IMR-90 (cell line): ENCODE data around the gene FAM20C. TPM values are rescaled to one million over a fixed set of nuclear protein-coding genes. Genes with fewer than 3 reads are reported as not detected.

Source experiments
- ATAC-seq: fragments of 200-7000 bp; cut with Tn5 transposase; 2 replicates; pipeline ENCODE4 v1.9.1; 2020; ENCODE audit warnings: low read depth, mild to moderate bottlenecking, moderate library complexity
- BruUV-seq: library from RNA; stranded (reverse); fragments of 400-500 nt; replicated peaks from 2 replicates; lab custom pipeline; 2021; lab: Mats Ljungman, UMichigan
- CTCF ChIA-PET: fragments of 300-600 bp; formaldehyde crosslinking; extraction: SDS; loops from one replicate; lab custom pipeline; 2021; ENCODE audit warnings: antibody characterized with exemption; lab: Yijun Ruan, JAX
- POLR2A ChIA-PET: fragments of 300-600 bp; sonication (Branson Sonifier 250); formaldehyde crosslinking; loops from one replicate; lab custom pipeline; 2022; ENCODE audit warnings: antibody characterized with exemption; ENCODE audit not compliant: unreplicated experiment; lab: Charles Lee
- DNase-seq: peaks from one replicate; pipeline ENCODE4 v3.0.0; 2013
- H2AFZ ChIP-seq: replicated peaks from 2 replicates; pipeline ENCODE3; 2013; ENCODE audit warnings: low read length, mild to moderate bottlenecking; ENCODE audit not compliant: poor library complexity
- H2AK5ac ChIP-seq: 2 replicates; pipeline ENCODE4 v1.6.1; 2013; ENCODE audit warnings: low read depth, low read length, inconsistent platforms
- H2AK9ac ChIP-seq: replicated peaks from 2 replicates; pipeline ENCODE3; 2013; ENCODE audit warnings: mild to moderate bottlenecking, low read depth, low read length, moderate library complexity; ENCODE audit not compliant: poor library complexity
- H2BK120ac ChIP-seq: 2 replicates; pipeline ENCODE4 v1.6.1; 2013; ENCODE audit warnings: low read depth, low read length, inconsistent platforms
- H2BK15ac ChIP-seq: 3 replicates; pipeline ENCODE4 v1.6.1; 2013; ENCODE audit warnings: low read depth, low read length, inconsistent platforms
- H2BK20ac ChIP-seq: 2 replicates; pipeline ENCODE4 v1.6.1; 2013; ENCODE audit warnings: low read depth, mild to moderate bottlenecking, inconsistent platforms, low read length, moderate library complexity
- H2BK5ac ChIP-seq: 2 replicates; pipeline ENCODE4 v1.6.1; 2013; ENCODE audit warnings: mild to moderate bottlenecking, low read depth, low read length, inconsistent platforms; ENCODE audit not compliant: poor library complexity, severe bottlenecking
- H3K14ac ChIP-seq: replicated peaks from 2 replicates; pipeline ENCODE4 v1.6.1; 2013; ENCODE audit warnings: low read depth, low read length, inconsistent platforms
- H3K18ac ChIP-seq: 2 replicates; pipeline ENCODE4 v1.6.1; 2013; ENCODE audit warnings: low read depth, low read length, control low read depth
- H3K23ac ChIP-seq: 2 replicates; pipeline ENCODE4 v1.6.1; 2013; ENCODE audit warnings: low read depth, low read length, inconsistent platforms
- H3K27ac ChIP-seq: 2 replicates; pipeline ENCODE4 v1.5.1; 2013; ENCODE audit warnings: mild to moderate bottlenecking, control low read depth, low read length; ENCODE audit not compliant: insufficient read depth
- H3K27me3 ChIP-seq: 2 replicates; pipeline ENCODE4 v1.6.1; 2013; ENCODE audit warnings: low read length; ENCODE audit not compliant: control insufficient read depth, insufficient read depth
- H3K36me3 ChIP-seq: 2 replicates; pipeline ENCODE4 v1.6.1; 2013; ENCODE audit warnings: low read length, mixed read lengths; ENCODE audit not compliant: control insufficient read depth, insufficient read depth
- H3K4ac ChIP-seq: 2 replicates; pipeline ENCODE4 v1.6.1; 2013; ENCODE audit warnings: low read depth, low read length, inconsistent platforms
- H3K4me1 ChIP-seq: 2 replicates; pipeline ENCODE4 v1.6.1; 2013; ENCODE audit warnings: low read length, mixed read lengths; ENCODE audit not compliant: control insufficient read depth, insufficient read depth
- H3K4me2 ChIP-seq: 2 replicates; pipeline ENCODE4 v1.6.1; 2013; ENCODE audit warnings: low read depth, mild to moderate bottlenecking, control low read depth, low read length, moderate library complexity
- H3K4me3 ChIP-seq: 2 replicates; pipeline ENCODE4 v1.5.1; 2013; ENCODE audit warnings: low read depth, mild to moderate bottlenecking, control low read depth, low read length, moderate library complexity; ENCODE audit not compliant: insufficient read depth
- H3K56ac ChIP-seq: 2 replicates; pipeline ENCODE4 v1.6.1; 2013; ENCODE audit warnings: low read length, inconsistent platforms; ENCODE audit not compliant: insufficient read depth; ENCODE audit errors: extremely low read depth
- H3K79me1 ChIP-seq, 2 experiments: 2 replicates each; pipeline ENCODE4 v1.6.1; 2013; ENCODE audit warnings: low read length in 2 of 2, inconsistent platforms in 1 of 2, low read depth in 1 of 2
- H3K9ac ChIP-seq: 2 replicates; pipeline ENCODE4 v1.6.1; 2013; ENCODE audit warnings: low read depth, low read length, control low read depth
- H3K9me1 ChIP-seq: 2 replicates; pipeline ENCODE4 v1.6.1; 2013; ENCODE audit warnings: low read length, inconsistent platforms; ENCODE audit not compliant: insufficient read depth
- H3K9me3 ChIP-seq: 2 replicates; pipeline ENCODE4 v1.6.1; 2013; ENCODE audit warnings: low read length; ENCODE audit not compliant: control insufficient read depth, insufficient read depth
- H4K20me1 ChIP-seq: 2 replicates; pipeline ENCODE4 v1.6.1; 2013; ENCODE audit warnings: low read length, inconsistent platforms; ENCODE audit not compliant: insufficient read depth
- H4K5ac ChIP-seq: 2 replicates; pipeline ENCODE4 v1.6.1; 2013; ENCODE audit warnings: mild to moderate bottlenecking, low read depth, low read length, control low read depth
- H4K8ac ChIP-seq, 2 experiments: 2 replicates each; pipeline ENCODE4 v1.6.1; 2013; ENCODE audit warnings: low read depth in 2 of 2, low read length in 2 of 2, control low read depth in 1 of 2, inconsistent platforms in 1 of 2
- H4K91ac ChIP-seq: 2 replicates; pipeline ENCODE4 v1.6.1; 2013; ENCODE audit warnings: low read depth, low read length, inconsistent platforms; ENCODE audit not compliant: insufficient read depth
- CHD1 ChIP-seq: IDR thresholded peaks from 2 replicates; pipeline ENCODE4 v1.6.1; 2012; ENCODE audit warnings: low read depth, low read length, improper control_type of control experiment
- POLR2A ChIP-seq: IDR thresholded peaks from 2 replicates; pipeline ENCODE4 v1.6.1; 2012; ENCODE audit warnings: mild to moderate bottlenecking, low read depth, low read length
- RAD21 ChIP-seq: IDR thresholded peaks from 2 replicates; pipeline ENCODE4 v1.6.1; 2012; ENCODE audit warnings: low read length, improper control_type of control experiment
- WGBS, 2 experiments: methylation state at CpG; one replicate each; pipeline versions ENCODE4 v1.1.5 to v1.1.7; 2013; ENCODE audit warnings: missing lambda C conversion rate in 2 of 2; ENCODE audit not compliant: insufficient read length in 1 of 2; ENCODE audit errors: extremely low coverage in 2 of 2; 5-methylcytosine and 5-hydroxymethylcytosine counted together
- dilution Hi-C: fragments of 300-500 bp; cut with HindIII; formaldehyde crosslinking; loops from one replicate; pipeline ENCODE4 v1.14.3; 2018; ENCODE audit warnings: low sequenced_read_pairs; ENCODE audit not compliant: unreplicated experiment
- in situ Hi-C: fragments of 300-500 bp; cut with MboI; formaldehyde crosslinking; loops from 3 replicates; pipeline ENCODE4 v1.14.3; 2019; ENCODE audit warnings: low sequenced_read_pairs, inconsistent platforms, mixed read lengths
- intact Hi-C: fragments of 100-400 bp; cut with micrococcal nuclease; formaldehyde crosslinking; loops from 2 replicates; pipeline ENCODE4 v1.10.0; 2022
- polyA plus RNA-seq, 3 experiments: library from polyadenylated mRNA; depleted of rRNA; stranded (reverse); fragments of >200 nt; gene quantifications; 2 replicates each; pipeline ENCODE4 v1.2.3, GENCODE V29; 2012; ENCODE audit warnings: low replicate concordance in 1 of 3
- total RNA-seq: library from RNA; depleted of rRNA; stranded (reverse); fragments of >200 nt; gene quantifications from 2 replicates; pipeline ENCODE4 v1.2.3, GENCODE V29; 2012
- TF ChIP-seq, protein P1 (sequence below): conservative IDR thresholded peaks from 2 replicates; pipeline ENCODE4 v1.5.1; 2012; ENCODE audit warnings: mild to moderate bottlenecking, low read depth, low read length, improper control_type of control experiment

Gene FAM20C
- total and polyA plus RNA-seq, 2 of the 4 experiments (the other 2 are of a cell fraction) = 7.7 to 36.6 TPM

DNA sequence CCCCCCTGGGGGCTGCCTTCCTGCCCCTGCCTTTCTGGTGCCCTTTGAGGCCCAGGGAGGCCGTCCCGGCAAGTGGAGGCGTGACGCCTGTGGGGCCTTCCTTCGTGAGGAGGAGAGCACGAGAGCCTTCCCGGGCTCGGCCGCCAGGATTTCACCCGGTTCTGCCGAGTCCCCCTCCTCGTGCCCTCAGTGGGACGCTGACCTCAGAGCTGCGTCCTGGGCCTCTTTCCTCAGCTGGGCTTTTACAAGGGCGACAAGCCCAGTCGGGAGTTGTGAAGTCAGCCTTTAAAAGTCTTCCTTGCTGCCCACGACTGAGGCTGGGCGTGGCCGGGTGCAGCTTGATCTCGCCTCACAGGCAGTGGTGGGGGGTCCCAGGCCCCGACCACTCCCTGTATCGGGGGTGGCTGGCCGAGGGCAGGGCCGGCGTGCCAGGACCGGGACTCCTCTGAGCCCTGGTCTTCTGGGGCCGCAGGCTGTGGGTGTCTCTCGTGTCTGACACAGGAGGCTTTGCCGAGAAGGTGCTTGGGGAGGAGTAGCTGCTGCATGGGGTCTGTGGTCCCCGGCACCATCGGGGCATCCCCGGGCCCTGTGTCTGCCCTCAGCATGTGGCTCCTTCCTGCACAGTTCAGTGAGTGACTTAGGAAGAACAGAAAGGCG lies 41.8 kb downstream of the FAM20C start:
- peaks cover 44 to 76% of the 10 kb centered on the region in 2 experiments for H3K79me1 ChIP-seq
- DNase-seq (peak; percentile 21), ATAC-seq (no peak; the same call in 1 of the 2 replicates)
- H3K4ac ChIP-seq = peak overlapping the region; percentile 98
- intact Hi-C loops = no loop called here
- peak overlapping the region; percentile 100 for H2AK5ac ChIP-seq
- no TSS peak for BruUV-seq
- H4K20me1 ChIP-seq = peaks cover 24% of the 10 kb centered on the region
- H3K14ac ChIP-seq = peak overlapping the region; percentile 96
- peak overlapping the region; percentile 98 for H2BK120ac ChIP-seq
- H2BK5ac ChIP-seq = peak overlapping the region; percentile 96
- H3K4me1 ChIP-seq = peaks cover 60% of the 10 kb centered on the region
- peak overlapping the region; percentile 49 for H3K4me2 ChIP-seq
- dilution Hi-C loops = no loop called here
- H4K91ac ChIP-seq = peak overlapping the region; percentile 96
- CTCF ChIA-PET = no interaction called here
- H3K56ac ChIP-seq = peak overlapping the region; percentile 76; the same call in 1 of the 2 replicates
- no peak overlapping the region for H3K4me3 ChIP-seq
- peak overlapping the region; percentile 96 for H3K27ac ChIP-seq
- H3K27me3 ChIP-seq = no peaks in the 10 kb centered on the region
- H3K18ac ChIP-seq = peak overlapping the region; percentile 97
- H2BK20ac ChIP-seq = peak overlapping the region; percentile 93
- H3K9ac ChIP-seq = peak overlapping the region; percentile 53
- H2BK15ac ChIP-seq = peak overlapping the region; percentile 84; the same call in 2 of the 3 replicates
- POLR2A ChIA-PET = interaction anchor here (1.5 kb wide), 1 partner anchor 42 kb away, joined by 3 read pairs; the partner anchor contains the start of gene FAM20C
- H3K23ac ChIP-seq = peak overlapping the region; percentile 93
- H2AK9ac ChIP-seq = peak overlapping the region; percentile 100
- 41% methylated on average over 27 of the region's 33 CpGs; no CpG with 5 or more reads in 1 of the 2 experiments for WGBS, 2 experiments
- in situ Hi-C loops = no loop called here
- TF ChIP-seq RAD21 (no peak), CHD1 (no peak), POLR2A (0 out of 2 replicates have a peak, but pooled peaks have one; percentile 4)
- TF ChIP-seq, protein P1, sequence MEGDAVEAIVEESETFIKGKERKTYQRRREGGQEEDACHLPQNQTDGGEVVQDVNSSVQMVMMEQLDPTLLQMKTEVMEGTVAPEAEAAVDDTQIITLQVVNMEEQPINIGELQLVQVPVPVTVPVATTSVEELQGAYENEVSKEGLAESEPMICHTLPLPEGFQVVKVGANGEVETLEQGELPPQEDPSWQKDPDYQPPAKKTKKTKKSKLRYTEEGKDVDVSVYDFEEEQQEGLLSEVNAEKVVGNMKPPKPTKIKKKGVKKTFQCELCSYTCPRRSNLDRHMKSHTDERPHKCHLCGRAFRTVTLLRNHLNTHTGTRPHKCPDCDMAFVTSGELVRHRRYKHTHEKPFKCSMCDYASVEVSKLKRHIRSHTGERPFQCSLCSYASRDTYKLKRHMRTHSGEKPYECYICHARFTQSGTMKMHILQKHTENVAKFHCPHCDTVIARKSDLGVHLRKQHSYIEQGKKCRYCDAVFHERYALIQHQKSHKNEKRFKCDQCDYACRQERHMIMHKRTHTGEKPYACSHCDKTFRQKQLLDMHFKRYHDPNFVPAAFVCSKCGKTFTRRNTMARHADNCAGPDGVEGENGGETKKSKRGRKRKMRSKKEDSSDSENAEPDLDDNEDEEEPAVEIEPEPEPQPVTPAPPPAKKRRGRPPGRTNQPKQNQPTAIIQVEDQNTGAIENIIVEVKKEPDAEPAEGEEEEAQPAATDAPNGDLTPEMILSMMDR = no peak
- peaks cover 31% of the 10 kb centered on the region for H3K9me1 ChIP-seq
- peak overlapping the region; percentile 99 for H4K5ac ChIP-seq
- peaks cover 29% of the 10 kb centered on the region for H3K36me3 ChIP-seq
- no peaks in the 10 kb centered on the region for H3K9me3 ChIP-seq
- peak overlapping the region; percentile 88 for H2AFZ ChIP-seq
- peak overlapping the region; percentile 72 to 87 for H4K8ac ChIP-seq
